Mucosa of stomach (tissue), 1 donor: ENCODE results near the gene DLG2.
"Not testable (repeated sequence)": the region's sequence is repeated elsewhere in the genome, so short reads cannot be mapped to it uniquely, and the experiment has no call there.

Experiments used
- H3K27me3 ChIP-seq: one replicate; pipeline ENCODE4 v1.7.0; 2013; ENCODE audit warnings: mild to moderate bottlenecking, low read length; ENCODE audit not compliant: control insufficient read depth, insufficient read depth
- H3K36me3 ChIP-seq: one replicate; pipeline ENCODE4 v1.7.0; 2013; ENCODE audit warnings: low read length; ENCODE audit not compliant: control insufficient read depth, insufficient read depth
- H3K4me1 ChIP-seq: one replicate; pipeline ENCODE4 v1.7.0; 2013; ENCODE audit warnings: mild to moderate bottlenecking, low read length; ENCODE audit not compliant: control insufficient read depth, insufficient read depth
- H3K4me3 ChIP-seq: one replicate; pipeline ENCODE4 v1.7.0; 2013; ENCODE audit warnings: low read length
- H3K9ac ChIP-seq: one replicate; pipeline ENCODE4 v1.7.0; 2013; ENCODE audit warnings: mild to moderate bottlenecking, low read length, moderate library complexity
- H3K9me3 ChIP-seq: one replicate; pipeline ENCODE4 v1.7.0; 2013; ENCODE audit warnings: mild to moderate bottlenecking, low read length, moderate library complexity; ENCODE audit not compliant: control insufficient read depth
- donor health status: Pancreatic carcinoma.

DLG2 gene

DNA sequence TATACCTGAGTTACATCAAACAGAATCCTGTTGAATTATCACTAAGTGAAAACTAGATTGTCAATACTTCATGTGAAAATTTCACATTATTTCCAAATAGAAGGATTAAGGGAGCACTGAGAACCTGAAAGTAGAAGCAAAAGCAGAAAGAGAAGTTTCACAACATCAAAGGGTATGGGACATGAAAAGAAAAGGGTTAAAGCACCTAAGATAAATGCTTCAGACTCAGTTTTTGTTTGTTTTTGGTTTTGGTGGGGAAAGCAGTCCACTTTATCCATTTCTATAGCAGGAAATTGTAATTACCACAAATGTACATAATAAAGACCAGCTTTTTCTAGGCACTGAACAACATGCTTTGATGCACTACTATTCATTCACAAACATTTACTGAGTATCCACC is 1271.2 kb downstream of the DLG2 start:
- Histone ChIP-seq H3K27me3 (no peaks in the 10 kb centered on the region), H3K9ac (no peak overlapping the region), H3K9me3 (no peaks in the 10 kb centered on the region), H3K36me3 (no peaks in the 10 kb centered on the region), H3K4me3 (no peak overlapping the region), H3K4me1 (no peaks in the 10 kb centered on the region)

DNA sequence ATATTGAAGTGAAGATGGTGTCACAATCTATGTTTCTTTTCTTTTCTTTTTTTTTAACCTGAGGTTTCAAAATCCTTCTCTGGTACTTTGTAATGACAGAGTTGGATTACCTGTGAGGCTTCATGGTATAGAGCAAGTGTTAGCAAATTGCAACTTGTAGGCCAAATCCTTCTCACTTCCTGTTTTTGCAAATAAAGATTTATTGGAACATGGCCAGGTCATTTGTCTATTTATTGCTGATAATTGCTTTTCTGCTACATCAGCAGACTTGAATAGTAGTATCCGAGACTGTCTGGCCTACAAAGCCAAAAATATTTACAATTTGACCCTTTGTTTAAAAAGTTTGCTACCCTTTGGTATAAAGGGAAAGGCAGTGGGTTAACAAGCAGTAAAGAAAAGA is 1281.5 kb downstream of the DLG2 start:
- no peaks in the 10 kb centered on the region for H3K4me1 ChIP-seq
- H3K4me3 ChIP-seq, result no peak overlapping the region
- H3K27me3 ChIP-seq, result no peaks in the 10 kb centered on the region
- H3K36me3 ChIP-seq, result no peaks in the 10 kb centered on the region
- H3K9me3 ChIP-seq, result no peaks in the 10 kb centered on the region
- H3K9ac ChIP-seq, result no peak overlapping the region

DNA sequence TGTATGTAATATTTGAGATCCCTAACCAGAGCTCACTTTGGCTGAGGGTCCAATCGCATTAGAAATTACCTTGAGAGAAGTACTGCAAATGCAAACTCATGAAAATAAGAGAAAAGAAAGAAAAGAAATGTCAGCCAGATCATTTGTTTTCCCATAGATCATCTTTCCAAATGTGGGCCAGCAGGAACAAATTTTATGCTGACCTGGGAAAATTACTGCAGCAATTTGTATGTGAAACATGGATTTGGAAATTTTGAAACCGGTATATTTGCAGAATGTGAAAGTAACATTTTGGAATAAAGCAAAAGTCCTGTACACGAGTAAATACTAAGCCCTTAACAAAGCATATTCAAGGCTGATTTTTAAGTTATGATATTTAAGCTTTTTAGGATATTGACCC is 1282.1 kb downstream of the DLG2 start:
- Histone ChIP-seq H3K27me3 (no peaks in the 10 kb centered on the region), H3K36me3 (no peaks in the 10 kb centered on the region), H3K4me3 (no peak overlapping the region), H3K9ac (no peak overlapping the region), H3K9me3 (no peaks in the 10 kb centered on the region), H3K4me1 (no peaks in the 10 kb centered on the region)

DNA sequence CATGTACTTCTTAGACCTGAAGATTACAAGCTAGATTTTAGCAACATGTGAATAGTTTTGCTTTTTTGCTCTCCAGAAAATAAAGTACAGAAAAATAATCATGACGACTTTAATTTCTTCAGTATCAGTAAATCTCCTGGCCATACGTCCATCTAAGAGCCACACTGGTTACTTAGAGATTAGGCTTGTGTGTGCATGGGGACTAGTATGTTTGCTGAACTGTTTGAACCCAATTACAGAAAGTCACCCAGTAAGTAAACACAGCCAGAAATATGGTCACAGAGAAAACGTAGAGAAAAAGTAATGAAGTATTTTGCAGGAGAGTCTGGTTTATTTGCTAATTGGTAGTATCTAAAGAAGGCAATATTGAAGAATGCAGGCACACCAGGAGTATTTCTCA is 1287.3 kb downstream of the DLG2 start:
- Histone ChIP-seq H3K4me3 (no peak overlapping the region), H3K4me1 (no peaks in the 10 kb centered on the region), H3K9me3 (no peaks in the 10 kb centered on the region), H3K36me3 (no peaks in the 10 kb centered on the region), H3K9ac (no peak overlapping the region), H3K27me3 (no peaks in the 10 kb centered on the region)

DNA sequence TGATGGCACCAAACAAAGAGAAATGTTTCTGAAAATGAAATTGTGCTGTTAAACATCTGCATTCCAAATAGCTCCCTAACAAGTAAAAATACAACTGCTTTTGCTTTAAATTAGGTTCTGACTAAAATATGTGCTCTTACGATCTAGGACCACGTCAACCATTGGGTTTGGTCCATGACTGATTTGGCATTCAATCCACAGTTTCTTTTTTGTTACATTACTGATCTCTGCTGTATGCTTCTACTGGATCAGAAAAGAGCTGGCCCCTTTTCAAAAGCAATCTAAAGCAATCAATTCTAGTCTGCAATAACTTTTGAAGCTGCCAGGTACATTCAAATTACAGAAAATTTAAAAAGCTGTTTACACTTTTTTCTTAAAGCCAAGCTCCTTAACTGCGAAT is 1293.9 kb downstream of the DLG2 start:
- no peaks in the 10 kb centered on the region for H3K36me3 ChIP-seq
- H3K9me3 ChIP-seq, result no peaks in the 10 kb centered on the region
- H3K4me1 ChIP-seq, result no peaks in the 10 kb centered on the region
- H3K9ac ChIP-seq, result no peak overlapping the region
- H3K27me3 ChIP-seq, result no peaks in the 10 kb centered on the region
- no peak overlapping the region for H3K4me3 ChIP-seq

DNA sequence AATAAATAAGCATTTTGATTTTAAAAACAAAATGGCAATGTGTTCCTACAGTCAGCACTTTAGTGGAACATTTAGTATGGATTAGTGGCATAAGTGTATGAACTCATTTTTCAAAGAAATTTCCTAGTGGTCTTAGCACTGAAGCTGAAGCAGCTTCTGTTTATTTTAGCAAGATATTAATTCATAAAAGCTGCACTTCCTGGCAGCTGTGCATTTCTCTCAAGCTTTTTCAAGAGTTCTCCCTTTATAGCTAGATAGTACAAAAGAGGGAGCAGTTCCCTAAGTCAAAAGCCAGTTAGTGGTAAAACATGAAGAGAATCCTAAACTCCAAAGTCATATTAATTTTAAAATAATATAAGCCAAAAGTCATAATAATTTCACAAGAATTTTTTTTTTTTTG is 1304.9 kb downstream of the DLG2 start:
- Histone ChIP-seq H3K9me3 (no peaks in the 10 kb centered on the region), H3K4me1 (no peaks in the 10 kb centered on the region), H3K9ac (no peak overlapping the region), H3K27me3 (no peaks in the 10 kb centered on the region), H3K4me3 (no peak overlapping the region), H3K36me3 (no peaks in the 10 kb centered on the region)

DNA sequence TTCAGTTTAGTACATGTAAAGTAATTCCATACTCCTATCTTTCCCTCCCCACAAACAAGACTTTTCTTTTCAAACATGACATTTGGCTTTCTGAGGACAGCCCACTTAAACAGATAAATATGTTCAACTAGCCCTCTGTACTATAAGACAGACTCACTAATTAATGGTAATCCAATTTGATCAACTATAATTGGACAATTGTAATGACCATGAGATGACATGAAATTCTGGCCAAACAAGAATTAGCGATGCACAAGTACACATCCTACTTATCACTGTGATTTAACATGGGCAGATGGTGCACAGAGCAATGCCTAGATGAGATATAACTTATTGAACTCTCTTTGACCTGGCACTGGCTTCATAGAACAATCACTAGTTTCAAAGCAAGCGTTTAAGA is 1307.3 kb downstream of the DLG2 start:
- H3K4me3 ChIP-seq, result no peak overlapping the region
- no peaks in the 10 kb centered on the region for H3K36me3 ChIP-seq
- H3K4me1 ChIP-seq, result no peaks in the 10 kb centered on the region
- H3K9me3 ChIP-seq, result no peaks in the 10 kb centered on the region
- no peaks in the 10 kb centered on the region for H3K27me3 ChIP-seq
- H3K9ac ChIP-seq, result no peak overlapping the region

DNA sequence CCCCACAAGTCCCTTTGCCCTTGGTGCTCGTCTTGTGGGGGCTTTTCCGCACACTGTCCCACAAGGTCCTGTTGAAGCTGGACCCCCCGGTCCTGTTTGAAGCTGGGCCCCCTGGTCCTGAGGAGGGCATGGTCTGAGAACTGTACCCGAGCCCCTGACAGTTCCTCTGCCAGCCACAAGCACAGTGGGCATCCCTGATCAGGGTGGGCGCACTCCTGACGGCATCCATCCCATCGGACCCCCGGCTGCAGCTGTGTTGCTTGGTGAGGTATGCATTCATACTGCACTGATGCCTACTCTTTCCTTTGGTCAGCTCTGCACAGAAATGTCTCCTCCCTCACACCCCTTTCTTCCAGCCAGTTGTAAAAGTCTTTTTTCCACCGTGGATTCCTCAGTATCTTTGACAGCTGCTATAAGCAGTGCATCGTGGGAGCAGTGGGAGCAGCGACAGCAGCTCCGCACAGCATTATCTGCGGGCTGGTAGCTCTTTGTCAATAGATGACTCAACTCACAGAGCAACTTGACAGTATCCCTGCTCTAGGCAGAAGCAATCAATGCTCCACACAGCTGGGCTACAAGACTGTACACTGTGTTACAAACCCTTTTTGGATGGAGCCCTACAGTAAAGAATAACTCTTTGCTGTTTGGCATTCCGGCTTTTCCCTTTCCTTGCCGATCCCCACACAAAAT is 1310.1 kb downstream of the DLG2 start:
- Histone ChIP-seq H3K4me1 (no peaks in the 10 kb centered on the region), H3K27me3 (no peaks in the 10 kb centered on the region), H3K4me3 (no peak overlapping the region), H3K36me3 (no peaks in the 10 kb centered on the region), H3K9ac (no peak overlapping the region), H3K9me3 (no peaks in the 10 kb centered on the region)

DNA sequence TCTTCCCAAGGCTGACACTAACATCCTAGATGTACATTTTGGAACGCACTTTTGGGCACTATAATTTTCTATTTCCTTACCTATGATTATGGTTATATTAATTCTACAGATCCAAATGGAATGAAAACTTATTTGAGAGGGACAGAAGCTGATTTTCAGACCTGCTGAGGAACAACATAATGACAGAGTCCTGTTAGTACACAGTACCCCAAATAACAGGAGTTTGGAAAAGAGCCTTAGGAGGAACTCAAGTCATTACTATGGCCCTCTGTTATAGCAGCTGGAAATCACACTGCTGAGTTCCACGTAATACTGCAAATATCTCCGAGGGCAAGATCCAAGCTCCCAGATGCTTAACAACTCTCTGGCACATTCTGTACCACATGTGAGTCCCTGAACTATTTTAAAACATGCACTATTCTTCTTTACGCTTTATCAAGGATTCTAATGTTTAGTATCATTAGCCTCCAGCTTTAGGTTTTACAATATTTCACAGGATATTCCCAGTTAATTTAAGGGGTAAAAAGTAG is 1313.2 kb downstream of the DLG2 start:
- Histone ChIP-seq H3K9me3 (no peaks in the 10 kb centered on the region), H3K36me3 (no peaks in the 10 kb centered on the region), H3K27me3 (no peaks in the 10 kb centered on the region), H3K4me3 (no peak overlapping the region), H3K4me1 (no peaks in the 10 kb centered on the region), H3K9ac (no peak overlapping the region)

DNA sequence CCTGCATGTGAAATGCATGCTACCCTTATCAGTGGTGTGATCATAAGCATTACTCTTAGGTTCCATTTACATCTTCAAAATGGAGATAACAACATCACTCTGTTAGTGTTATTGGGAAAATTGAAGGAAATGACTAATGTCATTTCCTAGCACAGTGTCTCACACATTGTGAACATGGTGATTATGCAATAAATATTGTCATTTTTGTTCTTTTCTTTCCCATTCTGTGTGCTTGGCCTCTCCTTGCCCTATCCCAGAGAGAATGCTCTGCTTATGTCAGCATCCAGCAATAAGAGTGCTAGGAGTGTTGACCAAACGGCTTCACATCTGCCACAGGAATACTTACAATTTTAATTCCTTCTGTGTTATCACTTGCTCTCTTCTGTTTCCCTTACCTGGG is 1316.9 kb downstream of the DLG2 start:
- H3K4me1 ChIP-seq, result no peaks in the 10 kb centered on the region
- no peaks in the 10 kb centered on the region for H3K36me3 ChIP-seq
- H3K27me3 ChIP-seq, result no peaks in the 10 kb centered on the region
- H3K9me3 ChIP-seq, result no peaks in the 10 kb centered on the region
- no peak overlapping the region for H3K4me3 ChIP-seq
- H3K9ac ChIP-seq, result no peak overlapping the region

DNA sequence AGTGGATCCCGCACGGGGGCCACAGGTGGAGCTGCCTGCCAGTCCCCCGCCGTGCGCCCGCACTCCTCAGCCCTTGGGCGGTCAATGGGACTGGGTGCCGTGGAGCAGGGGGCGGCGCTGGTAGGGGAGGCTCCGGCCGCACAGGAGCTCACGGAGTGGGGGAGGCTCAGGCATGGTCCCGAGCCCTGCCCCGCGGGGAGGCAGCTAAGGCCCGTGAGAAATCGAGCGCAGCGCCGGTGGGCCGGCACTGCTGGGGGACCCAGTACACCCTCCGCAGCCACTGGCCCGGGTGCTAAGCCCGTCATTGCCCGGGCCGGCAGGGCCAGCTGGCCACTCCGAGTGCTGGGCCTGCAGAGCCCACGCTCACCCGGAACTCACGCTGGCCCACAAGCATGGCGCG is 1318.7 kb downstream of the DLG2 start:
- H3K4me3 ChIP-seq, H3K9ac ChIP-seq, H3K27me3 ChIP-seq, H3K9me3 ChIP-seq, H3K4me1 ChIP-seq, H3K36me3 ChIP-seq: not testable (repeated sequence)

DNA sequence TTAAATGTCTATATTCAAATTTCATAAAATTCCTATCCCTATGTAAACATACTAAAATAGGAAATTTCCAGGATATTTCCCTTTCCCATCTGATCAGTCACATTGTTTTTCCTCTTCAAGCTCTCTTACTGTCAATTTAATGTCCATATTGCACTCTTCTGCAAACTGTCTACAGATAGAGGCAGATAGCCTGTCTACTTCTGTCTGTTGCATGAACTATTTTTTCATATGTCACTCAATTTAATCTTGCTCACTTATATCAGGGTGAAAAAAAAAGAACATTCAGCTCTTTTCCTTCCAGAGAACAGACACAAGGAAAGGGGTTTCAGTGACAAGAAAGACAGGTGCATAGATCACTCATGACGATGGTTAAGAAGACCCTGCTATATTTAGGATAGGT is 1327.1 kb downstream of the DLG2 start:
- Histone ChIP-seq H3K9me3 (no peaks in the 10 kb centered on the region), H3K4me1 (no peaks in the 10 kb centered on the region), H3K27me3 (no peaks in the 10 kb centered on the region), H3K4me3 (no peak overlapping the region), H3K9ac (no peak overlapping the region), H3K36me3 (no peaks in the 10 kb centered on the region)

DNA sequence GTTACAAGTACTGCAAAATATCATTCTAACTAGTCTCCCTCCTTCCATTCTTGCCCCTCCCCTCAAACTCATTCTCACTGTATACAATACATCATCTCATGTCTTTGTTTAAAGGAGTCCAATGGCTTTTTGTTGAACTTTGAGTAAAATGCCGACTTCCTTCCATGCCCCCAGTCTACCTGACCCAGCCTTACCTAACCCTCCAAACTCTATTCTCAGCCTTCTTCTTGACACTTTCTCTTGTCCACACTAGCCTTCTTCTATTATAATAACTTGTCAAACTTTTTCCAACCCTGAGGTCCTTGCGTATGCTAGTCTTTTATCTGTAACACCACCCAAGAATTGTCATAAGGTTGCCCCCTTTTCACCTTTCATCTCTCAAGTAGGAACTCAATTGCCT is 1329.6 kb downstream of the DLG2 start:
- H3K9me3 ChIP-seq, result no peaks in the 10 kb centered on the region

More for the DNA sequence above, 1329.6 kb downstream of the DLG2 start:
- no peak overlapping the region for H3K4me3 ChIP-seq
- no peaks in the 10 kb centered on the region for H3K36me3 ChIP-seq
- H3K4me1 ChIP-seq, result no peaks in the 10 kb centered on the region
- no peaks in the 10 kb centered on the region for H3K27me3 ChIP-seq
- no peak overlapping the region for H3K9ac ChIP-seq
